GM21360 (cell line): ENCODE measurements around the gene TENM3.
A peak's percentile ranks its signal among the peaks of the same experiment; 100 is the strongest.
"Not testable (repeated sequence)": the region's sequence is repeated elsewhere in the genome, so short reads cannot be mapped to it uniquely, and the experiment has no call there.

Source experiments
- ATAC-seq: cut with Tn5 transposase; IDR thresholded peaks from one replicate; pipeline ENCODE4 v1.9.1; 2021; ENCODE audit warnings: mild to moderate bottlenecking, moderate library complexity; ENCODE audit not compliant: unreplicated experiment

The TENM3 gene

DNA sequence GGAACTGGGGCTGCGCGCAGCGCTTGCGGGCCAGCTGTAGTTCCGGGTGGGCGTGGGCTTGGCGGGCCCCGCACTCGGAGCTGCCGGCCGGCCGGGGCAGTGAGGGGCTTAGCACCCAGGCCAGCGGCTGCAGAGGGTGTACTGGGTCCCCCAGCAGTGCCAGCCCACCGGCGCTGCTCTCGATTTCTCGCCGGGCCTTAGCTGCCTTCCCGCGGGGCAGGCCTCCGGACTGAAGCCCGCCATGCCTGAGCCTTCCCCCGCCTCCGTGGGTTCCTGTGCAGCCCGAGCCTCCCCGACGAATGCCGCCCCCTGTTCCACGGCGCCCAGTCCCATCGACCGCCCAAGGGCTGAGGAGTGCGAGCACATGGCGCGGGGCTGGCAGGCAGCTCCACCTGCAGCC is 143.4 kb downstream of the TENM3 start:
- not testable (repeated sequence) for ATAC-seq

DNA sequence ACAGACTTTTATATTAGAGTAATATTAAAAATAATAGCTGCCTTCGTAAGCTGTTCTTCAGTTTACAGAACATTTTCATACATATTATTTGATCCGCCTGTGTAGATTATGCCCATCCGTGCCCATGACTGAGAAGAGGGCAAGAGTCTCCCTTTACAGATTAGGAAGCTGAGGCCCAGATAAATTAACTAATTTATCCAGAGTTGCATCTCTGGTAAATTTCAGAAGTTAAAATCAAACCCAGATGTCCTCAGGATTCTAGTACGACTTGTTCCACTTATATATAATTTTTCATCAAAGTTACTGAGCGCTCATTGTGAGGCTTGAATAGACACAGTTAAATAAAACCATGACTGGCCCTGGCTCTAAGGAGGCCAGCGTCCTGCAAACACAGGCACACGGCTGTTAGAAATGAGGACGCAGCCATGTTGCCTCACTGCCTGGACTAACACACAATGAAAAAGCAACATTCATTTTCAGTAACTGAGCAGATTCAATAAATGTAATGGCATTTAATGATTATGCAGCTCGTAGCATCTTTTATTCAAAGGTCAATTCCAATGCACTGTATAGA is 148.0 kb downstream of the TENM3 start:
- no peak for ATAC-seq

DNA sequence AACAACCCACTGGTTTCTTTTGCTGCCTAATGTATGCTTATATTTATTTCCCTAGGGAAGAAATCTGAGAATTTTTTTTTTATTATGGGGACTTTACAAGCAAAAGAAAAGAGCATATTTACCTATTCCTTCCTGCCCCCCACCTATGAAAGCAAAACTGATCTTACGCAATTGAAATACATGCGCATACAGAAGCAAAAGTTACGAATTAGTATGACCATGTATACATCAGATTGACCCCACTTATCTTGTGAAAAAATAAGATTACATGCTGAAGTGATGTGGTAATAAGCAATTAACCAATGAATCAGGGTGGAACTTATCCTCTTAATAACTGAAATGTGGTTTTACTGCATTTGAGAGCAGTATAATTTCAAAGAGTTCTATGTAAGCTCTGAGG is 151.0 kb downstream of the TENM3 start:
- no peak for ATAC-seq

DNA sequence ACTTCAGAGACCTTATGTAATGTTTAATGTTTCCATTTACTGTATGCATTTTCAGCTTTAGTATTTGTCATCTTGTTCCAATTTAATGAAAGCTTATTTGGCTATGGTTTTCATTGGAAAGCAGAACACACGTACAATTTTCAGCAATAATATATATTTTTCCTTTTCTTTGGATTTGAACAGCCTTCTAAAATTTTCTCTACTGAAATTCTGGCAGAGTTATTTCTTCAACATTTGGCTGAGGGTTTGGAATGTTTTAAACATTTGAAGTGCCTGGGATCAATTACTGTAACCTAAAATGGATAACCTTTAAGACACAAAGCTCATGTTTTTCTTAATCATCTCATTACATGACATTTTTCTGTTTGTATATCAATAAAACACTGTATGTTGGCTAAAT is 156.9 kb downstream of the TENM3 start:
- no peak for ATAC-seq

DNA sequence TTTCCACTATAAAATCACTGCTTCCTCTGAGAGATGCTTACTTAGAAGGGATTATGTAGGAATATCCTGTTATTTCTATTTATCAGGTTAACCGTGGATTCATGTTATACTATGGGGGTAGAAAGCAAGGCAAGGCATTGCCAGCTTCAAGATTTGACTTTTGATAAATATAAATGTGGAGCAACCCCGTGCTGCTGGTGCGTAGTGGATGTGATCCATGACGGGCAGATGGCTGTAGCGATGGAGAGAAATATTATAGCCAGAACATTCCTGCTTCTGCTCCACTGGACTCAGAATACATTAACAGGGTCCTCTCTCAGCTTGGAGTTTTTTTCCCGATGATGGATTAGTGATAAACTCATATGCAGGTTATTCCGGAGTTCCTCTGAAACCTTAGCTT is 157.6 kb downstream of the TENM3 start:
- no peak for ATAC-seq

DNA sequence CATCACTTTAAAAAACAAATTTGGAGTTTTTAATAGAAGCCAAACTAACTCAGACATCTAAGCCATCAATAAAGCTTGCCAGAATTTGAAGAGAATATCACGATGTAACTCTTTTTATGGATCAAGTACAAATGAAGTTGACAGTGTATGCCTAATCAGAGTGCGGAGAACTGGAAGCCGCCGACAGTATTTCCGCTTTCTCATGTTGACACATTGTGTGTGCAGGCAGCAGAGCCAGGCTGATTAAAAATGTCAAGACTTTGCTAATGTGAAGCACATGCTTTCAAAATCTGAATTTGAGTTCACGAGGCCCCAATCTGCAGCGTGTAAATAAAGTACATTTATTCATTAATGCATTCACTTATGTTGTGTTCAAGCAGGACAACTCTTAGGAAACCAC is 161.2 kb downstream of the TENM3 start:
- no peak for ATAC-seq

DNA sequence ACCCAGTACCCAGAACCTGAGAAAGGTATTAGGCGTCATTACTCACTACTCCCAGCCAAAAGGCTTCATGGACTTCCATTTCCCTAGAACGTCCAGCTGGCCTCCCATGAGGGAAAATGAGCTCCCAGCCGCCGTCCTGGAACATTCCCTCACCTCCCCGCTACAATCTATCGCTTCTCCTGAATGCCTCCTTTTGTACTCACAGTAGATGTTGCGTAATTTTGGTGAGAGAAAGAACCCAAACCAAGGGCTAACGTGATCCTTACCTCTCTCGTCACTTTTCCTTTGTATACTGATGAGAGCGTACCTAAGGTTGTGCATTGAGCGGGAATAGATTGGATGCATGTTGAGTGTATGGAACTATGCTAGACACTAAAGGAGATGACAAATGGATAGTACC is 161.9 kb downstream of the TENM3 start:
- no peak for ATAC-seq

DNA sequence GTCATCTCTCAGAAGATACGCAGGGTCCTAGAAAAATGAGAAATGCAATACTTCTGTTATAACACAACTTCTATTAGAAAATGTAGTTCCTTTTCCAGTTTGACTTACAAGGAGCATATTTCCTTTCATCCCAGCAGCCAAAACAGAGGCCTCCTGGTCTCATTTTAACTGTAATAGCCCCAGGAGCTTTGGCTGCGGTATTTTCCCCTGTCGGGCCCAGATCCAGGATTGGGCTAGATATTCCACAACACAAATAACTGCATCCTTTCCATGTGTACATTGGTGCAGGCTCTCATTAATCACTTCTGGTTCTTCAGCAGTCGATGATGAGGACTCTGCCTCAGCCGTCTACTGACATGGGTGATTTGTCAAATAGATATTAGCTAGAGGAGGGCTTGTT is 166.1 kb downstream of the TENM3 start:
- no peak for ATAC-seq

DNA sequence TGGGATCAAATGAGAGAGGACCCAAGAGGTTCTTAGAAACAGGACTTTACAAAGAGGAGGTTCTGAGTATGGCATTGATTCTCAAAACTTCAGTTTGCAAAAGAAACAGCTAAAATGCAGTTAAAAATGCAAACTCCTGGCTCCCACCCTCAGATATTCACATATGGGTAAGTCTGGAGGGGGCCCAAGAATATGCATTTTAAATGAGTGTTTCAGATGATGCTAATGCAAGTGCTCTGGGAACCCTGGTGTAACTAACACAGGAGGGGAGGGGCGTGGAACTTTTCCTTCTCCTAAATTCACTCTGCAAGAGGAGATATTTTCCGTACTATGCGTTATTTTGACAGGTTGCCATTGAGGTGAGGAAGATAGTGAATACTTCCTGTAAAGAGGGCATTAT is 168.2 kb downstream of the TENM3 start:
- no peak for ATAC-seq

DNA sequence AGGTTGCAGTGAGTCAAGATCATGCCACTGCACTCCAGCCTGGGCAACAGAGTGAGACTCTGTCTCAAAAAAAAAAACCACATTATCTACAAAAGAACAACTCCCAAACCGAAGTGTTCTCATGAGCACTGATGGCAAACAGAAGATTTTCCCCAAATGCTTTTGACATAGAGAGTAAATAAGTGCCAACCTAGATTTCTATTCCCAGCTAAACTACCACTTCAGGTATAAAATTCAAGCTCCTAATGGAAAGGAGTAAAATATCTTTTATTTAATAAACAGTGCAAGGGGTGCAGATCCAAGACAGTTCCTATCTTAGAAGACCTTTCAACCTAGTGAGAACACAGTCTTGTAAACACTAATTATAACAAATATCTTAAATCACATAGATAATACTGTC is 170.3 kb downstream of the TENM3 start:
- ATAC-seq, result no peak

DNA sequence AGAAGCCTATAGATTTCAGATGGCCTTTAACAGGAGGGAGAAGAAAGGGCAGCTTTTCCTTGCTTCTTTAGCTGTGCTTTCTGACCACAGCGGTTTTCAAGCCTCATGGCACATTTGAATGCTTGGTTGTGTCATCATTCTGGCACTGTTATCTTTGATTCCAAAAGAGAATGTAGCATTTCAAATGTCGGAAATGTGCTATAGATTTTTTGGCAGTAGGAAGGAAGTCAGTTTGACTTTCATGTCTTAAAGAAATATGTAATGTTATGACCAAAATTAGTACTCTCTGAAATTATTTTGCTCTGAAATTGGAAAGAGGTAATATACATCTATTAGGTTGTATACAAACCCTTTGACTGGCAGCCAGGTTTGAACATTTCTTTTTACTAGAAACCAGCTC is 171.9 kb downstream of the TENM3 start:
- no peak for ATAC-seq

DNA sequence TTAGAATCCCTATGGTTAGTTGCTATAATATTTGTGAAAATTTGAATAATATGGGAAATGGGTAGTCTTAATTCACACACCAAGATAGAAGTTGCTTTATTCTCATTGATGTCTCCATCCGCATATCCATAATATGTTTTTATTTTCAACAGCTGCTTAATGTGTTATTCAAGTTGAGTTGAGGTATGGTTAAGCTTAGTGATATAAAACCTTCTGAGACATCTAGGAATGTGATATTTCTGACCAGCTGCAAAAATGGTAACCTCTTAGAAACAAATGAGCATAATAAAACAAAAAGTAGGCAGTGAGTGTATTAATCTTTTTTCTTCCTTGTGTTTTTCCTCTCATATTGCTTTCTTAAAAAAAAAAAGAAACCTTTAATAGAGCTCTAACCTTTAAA is 172.9 kb downstream of the TENM3 start:
- no peak for ATAC-seq

DNA sequence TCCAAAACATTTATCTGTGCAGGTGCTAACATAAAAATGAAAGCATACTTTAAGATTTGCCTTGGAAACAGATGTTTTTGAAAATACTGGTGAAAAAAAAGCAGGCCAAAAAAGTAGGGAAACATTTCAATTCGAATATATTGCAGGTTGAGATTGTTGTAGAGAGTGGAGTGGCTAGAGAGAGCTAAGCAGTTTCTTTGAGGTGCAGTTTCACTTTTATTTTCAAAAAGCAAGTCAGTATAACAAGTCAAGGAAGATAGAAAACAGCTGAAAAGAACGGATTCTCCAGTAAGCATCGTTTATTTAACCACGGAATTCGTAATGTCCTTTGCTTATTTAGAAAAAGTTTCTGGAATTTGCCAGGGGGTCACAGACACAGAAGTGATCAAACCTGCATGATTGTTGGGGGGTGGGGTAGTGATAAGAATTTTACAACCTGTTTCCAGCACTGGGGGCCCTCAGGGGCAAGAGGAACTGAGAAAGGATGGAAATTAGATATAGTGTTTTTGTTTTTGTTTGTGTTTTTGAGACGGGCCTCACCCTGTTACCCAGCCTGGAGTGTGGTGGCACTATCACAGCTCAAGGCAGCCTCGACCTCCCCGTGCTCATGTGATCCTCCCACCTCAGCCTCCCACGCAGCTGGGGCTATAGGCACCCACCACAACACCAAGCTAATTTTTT is 175.0 kb downstream of the TENM3 start:
- ATAC-seq, result peak; percentile 67

DNA sequence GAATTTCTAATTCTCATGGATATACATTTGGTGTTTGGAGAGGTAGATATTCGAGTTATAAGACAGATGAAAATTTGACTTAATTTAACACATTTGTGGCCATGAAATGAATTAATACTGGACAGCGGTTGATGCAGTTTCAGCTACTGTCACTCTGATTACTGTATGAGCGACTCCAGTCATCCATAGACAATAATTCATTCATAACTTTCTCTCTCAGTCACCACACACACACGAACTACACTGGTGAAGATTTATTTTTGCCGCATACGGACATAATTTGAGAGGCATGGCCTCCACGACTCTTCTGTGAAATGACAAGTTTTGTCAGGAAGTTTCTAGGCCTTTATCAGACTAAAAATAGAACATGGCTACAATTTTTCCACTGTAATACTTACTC is 177.0 kb downstream of the TENM3 start:
- no peak for ATAC-seq

DNA sequence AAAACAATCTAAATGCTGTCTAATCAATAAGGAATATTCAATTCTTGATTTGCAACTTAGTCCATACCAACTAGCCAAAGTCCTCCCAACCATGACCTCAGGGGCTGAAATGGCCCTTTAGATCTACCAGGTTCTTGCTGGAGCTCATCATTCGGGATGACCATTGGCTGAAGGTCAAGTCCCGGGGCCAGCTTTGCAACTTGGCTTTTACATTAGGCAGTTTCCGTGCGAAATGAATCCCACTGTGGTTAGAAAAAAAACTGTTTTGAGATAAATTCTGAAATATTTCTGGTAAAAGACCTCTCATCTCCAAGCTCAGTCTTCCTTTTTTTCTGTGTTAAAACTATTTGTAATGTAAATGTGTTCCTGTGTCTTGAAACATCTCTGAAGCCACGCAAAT is 178.6 kb downstream of the TENM3 start:
- no peak for ATAC-seq

DNA sequence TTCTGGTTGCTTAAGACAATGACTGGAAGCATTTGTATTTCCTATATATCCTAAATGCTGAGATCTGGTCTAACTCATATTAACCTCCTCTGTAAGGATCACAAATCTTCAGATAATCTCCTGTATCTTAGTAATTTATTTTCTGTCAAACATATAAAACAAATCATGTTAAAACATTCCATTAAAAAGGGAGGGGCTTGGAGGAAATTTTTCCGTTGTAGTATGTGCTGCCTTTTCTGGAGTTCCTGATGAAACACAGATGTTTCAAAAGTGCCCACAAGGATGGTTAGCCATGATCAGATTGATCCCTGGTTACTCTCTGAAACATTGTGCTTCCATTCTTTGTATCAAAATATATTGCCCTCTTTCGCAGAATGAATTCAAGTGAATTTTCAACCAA is 182.1 kb downstream of the TENM3 start:
- ATAC-seq, result no peak

DNA sequence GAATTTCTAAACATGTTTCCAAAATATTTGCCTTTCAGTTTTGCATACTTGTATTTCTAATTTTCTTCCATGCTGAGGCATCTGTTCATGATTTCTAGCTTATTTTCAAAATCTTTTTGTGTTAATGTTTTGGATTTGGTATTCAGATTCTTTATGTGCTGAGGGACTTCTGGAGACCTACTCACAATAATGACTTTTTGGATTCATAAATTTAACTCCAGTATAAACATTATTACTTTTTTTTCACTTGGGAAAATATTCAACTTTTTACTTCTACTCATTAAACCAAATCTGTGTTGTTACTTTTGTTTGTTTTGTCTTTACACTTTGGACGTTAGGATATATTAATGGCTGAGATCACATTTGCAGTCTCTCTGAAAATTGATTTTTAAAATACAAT is 183.7 kb downstream of the TENM3 start:
- ATAC-seq, result no peak

DNA sequence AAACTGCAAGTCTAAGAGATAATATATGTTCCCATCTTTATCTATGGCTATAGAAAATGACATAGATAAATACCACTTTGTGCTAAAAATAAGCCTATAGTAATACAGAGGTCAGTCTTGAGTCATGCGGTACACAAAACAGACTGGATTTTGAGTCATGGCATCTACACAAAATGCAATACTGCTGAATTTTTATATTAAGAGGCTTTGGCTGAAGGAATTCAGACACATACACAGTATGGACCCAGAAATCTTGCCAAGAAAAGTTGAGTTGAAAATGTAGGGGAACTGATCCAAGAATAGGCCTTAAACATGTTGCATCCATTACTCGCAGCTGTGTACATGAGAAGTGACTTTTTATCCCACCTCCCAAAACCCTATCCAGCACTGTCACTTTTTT is 184.4 kb downstream of the TENM3 start:
- no peak for ATAC-seq

DNA sequence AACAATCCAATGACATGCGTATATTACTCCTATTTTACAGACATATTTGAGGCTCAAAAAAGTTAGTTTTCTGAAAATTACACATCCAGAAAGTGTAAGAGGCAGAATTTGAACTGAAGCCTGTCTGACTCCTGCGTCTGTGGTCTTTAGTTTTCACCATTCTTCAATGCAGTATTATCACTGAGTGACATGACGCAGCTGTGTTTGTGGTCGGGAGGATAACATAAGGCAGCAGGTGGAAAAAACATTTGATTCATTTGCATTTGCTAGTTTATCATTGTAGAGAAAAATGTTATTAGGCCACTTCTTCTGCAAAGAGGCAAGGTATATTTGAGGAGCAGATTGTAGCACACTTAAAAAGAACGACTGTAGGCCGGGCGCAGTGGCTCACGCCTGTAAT is 186.7 kb downstream of the TENM3 start:
- no peak for ATAC-seq

DNA sequence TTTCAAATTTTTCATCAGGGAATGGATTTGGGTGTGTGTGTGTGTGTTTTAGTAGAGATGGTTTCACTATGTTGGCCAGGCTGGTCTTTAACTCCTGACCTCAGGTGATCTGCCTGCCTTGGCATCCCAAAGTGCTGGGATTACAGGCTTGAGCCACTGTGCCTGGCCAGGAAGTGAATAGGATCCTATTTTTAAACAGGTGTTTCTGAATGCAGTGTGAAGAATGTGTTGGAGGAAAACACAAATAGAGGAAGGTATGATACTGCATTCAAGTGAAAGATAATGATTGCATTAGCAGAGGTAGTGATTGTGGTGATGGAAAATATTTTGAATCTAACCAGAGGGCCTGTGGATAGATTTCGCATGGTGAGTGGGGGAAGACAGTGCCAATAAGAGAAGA is 189.6 kb downstream of the TENM3 start:
- no peak for ATAC-seq

DNA sequence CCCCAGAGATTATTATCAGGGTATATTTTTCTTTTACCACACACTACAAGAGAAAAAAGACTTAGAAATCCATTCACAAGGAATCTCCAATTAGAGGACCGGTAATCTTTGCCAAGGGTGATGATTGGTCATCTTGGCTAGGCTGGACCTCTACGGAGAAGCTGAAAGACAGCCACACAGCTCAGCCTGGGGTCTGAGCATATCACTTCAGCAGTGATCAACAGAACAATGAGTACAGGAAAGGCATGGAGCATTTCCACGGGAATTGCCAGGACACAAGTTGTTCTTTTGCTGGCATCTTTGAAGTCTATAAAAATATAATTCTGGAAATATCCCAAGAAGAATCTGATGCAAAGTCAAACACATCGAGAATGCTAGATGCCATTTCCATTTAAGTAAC is 191.5 kb downstream of the TENM3 start:
- ATAC-seq, result no peak

DNA sequence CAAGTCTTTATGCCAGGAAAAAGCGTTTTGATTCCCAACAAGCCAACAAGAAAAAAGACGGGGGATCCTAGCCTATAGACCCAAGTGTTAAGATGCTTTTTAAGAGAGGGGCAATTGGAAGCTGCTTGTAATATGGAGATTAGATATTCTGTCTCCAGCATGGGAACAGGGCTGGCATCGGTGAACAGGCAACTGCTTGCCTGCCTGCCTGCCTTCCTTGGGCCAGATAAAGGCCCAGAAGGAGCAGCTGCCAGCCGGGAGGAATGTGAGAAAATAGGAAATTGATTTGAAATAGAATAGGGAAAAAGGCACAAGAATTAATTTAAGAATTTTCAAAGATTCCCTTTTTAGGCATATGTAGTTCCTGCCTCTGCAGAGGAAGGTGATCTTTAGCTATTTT is 192.2 kb downstream of the TENM3 start:
- no peak for ATAC-seq

DNA sequence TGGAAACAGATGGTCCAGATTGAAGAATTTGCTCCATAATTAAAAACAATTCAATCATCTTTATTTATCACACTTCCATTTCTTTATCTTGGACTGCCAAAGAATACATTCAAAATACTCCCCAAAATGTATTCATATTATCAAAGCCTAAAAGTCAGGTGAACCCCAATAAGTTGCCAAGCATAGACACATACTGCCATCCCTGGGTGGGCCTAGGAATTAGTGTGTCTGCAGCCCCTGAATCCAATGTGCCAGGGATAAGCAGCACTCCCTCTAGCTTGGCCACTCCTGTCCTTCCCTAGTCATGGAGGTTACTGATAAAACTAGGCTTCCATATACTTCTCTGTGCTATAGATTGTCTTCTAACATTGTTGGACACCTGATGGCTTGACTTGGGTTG is 199.9 kb downstream of the TENM3 start:
- ATAC-seq, result no peak
